ENCODE measurements around the gene RPS3.

DNA sequence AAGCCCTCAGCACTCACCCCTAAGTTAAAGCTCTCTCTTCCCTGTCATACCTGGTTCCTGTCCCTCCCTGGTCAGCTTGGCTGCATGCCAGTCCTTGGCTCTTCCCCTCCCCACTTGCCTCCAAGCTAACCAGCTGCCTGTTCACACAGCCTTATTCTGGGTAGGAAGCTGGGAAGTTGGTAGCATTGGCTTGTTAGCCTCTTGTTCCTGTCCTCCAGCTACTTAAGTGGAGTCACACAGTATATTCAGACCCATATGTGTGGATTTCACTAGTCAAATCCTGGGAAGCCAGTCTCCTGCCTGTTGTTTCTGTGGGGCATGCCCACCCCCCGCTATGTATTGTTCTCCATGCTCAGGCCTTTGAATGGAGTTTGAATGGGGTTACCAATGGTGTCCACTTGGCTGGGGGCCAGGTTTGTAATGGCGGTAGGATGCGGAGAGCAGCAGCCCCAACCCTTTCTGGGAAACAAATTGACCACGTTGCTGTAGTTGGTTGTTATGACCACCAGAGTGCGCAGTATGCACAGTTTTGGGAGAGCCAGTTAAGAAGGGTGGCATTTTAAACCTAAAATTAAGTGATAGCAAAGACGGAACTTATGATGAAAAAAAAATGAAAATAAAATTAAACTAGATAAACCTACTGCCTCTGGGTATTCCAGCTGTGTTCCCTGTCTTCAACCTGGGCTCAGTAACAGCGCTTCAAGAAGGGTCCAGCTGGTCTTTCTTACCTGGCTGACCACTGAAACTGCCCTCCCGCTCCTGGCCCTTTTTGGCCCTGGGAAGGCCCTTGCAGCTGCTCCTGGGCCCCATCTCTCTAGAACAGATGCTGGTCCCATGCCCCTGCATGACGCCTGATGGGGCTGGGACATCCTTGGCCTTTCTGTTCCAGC, 10.7 kb upstream of the RPS3 start:
- TF ChIP-seq CTCF (IDR thresholded peaks at IDR 0.05) = peak; percentile 95
- TF ChIP-seq ZFP36 (IDR thresholded peaks at IDR 0.05; ENCODE audit: borderline replicate concordance, partially characterized antibody) = no peak
- TF ChIP-seq MAFK (IDR thresholded peaks at IDR 0.05; ENCODE audit: partially characterized antibody) = no peak
- no peak for TF ChIP-seq POLR2A (IDR thresholded peaks at IDR 0.05; ENCODE audit: low read length)
- TF ChIP-seq, protein P1, sequence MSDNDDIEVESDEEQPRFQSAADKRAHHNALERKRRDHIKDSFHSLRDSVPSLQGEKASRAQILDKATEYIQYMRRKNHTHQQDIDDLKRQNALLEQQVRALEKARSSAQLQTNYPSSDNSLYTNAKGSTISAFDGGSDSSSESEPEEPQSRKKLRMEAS (IDR thresholded peaks at IDR 0.05) = 0 out of 2 replicates have a peak, but pooled peaks have one; percentile 26
- TF ChIP-seq RAD21 (conservative IDR thresholded peaks at IDR 0.05 in 1 of 2, IDR thresholded peaks at IDR 0.05 in 1 of 2) = peak; percentile 92 to 94
- no peak for TF ChIP-seq EP300 (IDR thresholded peaks at IDR 0.05)
- TF ChIP-seq MYC (IDR thresholded peaks at IDR 0.05; ENCODE audit: borderline replicate concordance, low read length) = peak; percentile 51; the same call in 1 of the 2 replicates
- no peak for TF ChIP-seq CHD2 (IDR thresholded peaks at IDR 0.05; ENCODE audit: low read length, partially characterized antibody)
- TF ChIP-seq, protein P2, sequence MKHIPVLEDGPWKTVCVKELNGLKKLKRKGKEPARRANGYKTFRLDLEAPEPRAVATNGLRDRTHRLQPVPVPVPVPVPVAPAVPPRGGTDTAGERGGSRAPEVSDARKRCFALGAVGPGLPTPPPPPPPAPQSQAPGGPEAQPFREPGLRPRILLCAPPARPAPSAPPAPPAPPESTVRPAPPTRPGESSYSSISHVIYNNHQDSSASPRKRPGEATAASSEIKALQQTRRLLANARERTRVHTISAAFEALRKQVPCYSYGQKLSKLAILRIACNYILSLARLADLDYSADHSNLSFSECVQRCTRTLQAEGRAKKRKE (CRISPR knock-in tag; IDR thresholded peaks at IDR 0.05; ENCODE audit: low read depth) = no peak
- no peak for TF ChIP-seq KDM1A (IDR thresholded peaks at IDR 0.05; ENCODE audit: low read depth)
- TF ChIP-seq, protein P3, sequence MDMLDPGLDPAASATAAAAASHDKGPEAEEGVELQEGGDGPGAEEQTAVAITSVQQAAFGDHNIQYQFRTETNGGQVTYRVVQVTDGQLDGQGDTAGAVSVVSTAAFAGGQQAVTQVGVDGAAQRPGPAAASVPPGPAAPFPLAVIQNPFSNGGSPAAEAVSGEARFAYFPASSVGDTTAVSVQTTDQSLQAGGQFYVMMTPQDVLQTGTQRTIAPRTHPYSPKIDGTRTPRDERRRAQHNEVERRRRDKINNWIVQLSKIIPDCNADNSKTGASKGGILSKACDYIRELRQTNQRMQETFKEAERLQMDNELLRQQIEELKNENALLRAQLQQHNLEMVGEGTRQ (IDR thresholded peaks at IDR 0.05) = no peak
- TF ChIP-seq PBX3 (IDR thresholded peaks at IDR 0.05) = no peak

Measured in A549 (cell line).